H9 (cell line): ENCODE data around the gene PLD1. TPM values are rescaled to one million over a fixed set of nuclear protein-coding genes. Genes with fewer than 3 reads are reported as not detected.

Experiments
- DNase-seq: peaks from one replicate; pipeline ENCODE4 v3.0.0-alpha.2; 2017
- H2AFZ ChIP-seq: one replicate; pipeline ENCODE4 v1.6.1; 2013; ENCODE audit warnings: mild to moderate bottlenecking, low read length, control low read depth, moderate library complexity
- H2AK5ac ChIP-seq: 2 replicates; pipeline ENCODE4 v1.6.1; 2013; ENCODE audit warnings: low read length, control low read depth, mixed read lengths; ENCODE audit not compliant: insufficient read length
- H2BK120ac ChIP-seq: one replicate; pipeline ENCODE4 v1.6.1; 2013; ENCODE audit warnings: low read depth, mild to moderate bottlenecking, low read length, control low read depth, inconsistent platforms; ENCODE audit not compliant: poor library complexity, severe bottlenecking
- H2BK12ac ChIP-seq: 2 replicates; pipeline ENCODE4 v1.6.1; 2013; ENCODE audit warnings: low read length, control low read depth, mixed read lengths, low read depth; ENCODE audit not compliant: insufficient read length
- H2BK15ac ChIP-seq: 2 replicates; pipeline ENCODE4 v1.6.1; 2013; ENCODE audit warnings: low read depth, low read length, control low read depth
- H2BK20ac ChIP-seq: one replicate; pipeline ENCODE4 v1.6.1; 2013; ENCODE audit warnings: low read depth, mild to moderate bottlenecking, low read length, control low read depth, inconsistent platforms; ENCODE audit not compliant: poor library complexity, severe bottlenecking
- H2BK5ac ChIP-seq: 2 replicates; pipeline ENCODE4 v1.6.1; 2013; ENCODE audit warnings: low read length, control low read depth, mixed read lengths; ENCODE audit not compliant: insufficient read length
- H3K14ac ChIP-seq: 2 replicates; pipeline ENCODE4 v1.6.1; 2013; ENCODE audit warnings: low read length, control low read depth; ENCODE audit not compliant: insufficient read depth
- H3K18ac ChIP-seq: 2 replicates; pipeline ENCODE4 v1.6.1; 2013; ENCODE audit warnings: low read depth, mild to moderate bottlenecking, mixed read lengths, low read length, control low read depth; ENCODE audit not compliant: insufficient read length
- H3K23ac ChIP-seq: 2 replicates; pipeline ENCODE4 v1.6.1; 2013; ENCODE audit warnings: low read length, control low read depth, mixed read lengths, low read depth; ENCODE audit not compliant: insufficient read length
- H3K23me2 ChIP-seq: 2 replicates; pipeline ENCODE4 v1.6.1; 2013; ENCODE audit warnings: low read depth, mild to moderate bottlenecking, mixed read lengths, low read length, control low read depth; ENCODE audit not compliant: insufficient read length, poor library complexity, severe bottlenecking
- H3K27ac ChIP-seq: 2 replicates; pipeline ENCODE4 v1.5.1; 2013; ENCODE audit warnings: low read length, control low read depth, mixed read lengths, low read depth; ENCODE audit not compliant: insufficient read length
- H3K27me3 ChIP-seq: 2 replicates; pipeline ENCODE4 v1.6.1; 2013; ENCODE audit warnings: low read length, control low read depth, inconsistent platforms; ENCODE audit not compliant: insufficient read depth
- H3K4ac ChIP-seq: 2 replicates; pipeline ENCODE4 v1.6.1; 2013; ENCODE audit warnings: low read depth, mild to moderate bottlenecking, control low read depth, inconsistent platforms, low read length, moderate library complexity
- H3K4me1 ChIP-seq: 2 replicates; pipeline ENCODE4 v1.6.1; 2013; ENCODE audit warnings: low read length, control low read depth, inconsistent platforms; ENCODE audit not compliant: insufficient read depth
- H3K4me2 ChIP-seq: 2 replicates; pipeline ENCODE4 v1.6.1; 2013; ENCODE audit warnings: low read length, control low read depth, mixed read lengths; ENCODE audit not compliant: insufficient read length, insufficient read depth
- H3K56ac ChIP-seq: 2 replicates; pipeline ENCODE4 v1.6.1; 2013; ENCODE audit warnings: low read depth, mild to moderate bottlenecking, mixed read lengths, low read length, control low read depth; ENCODE audit not compliant: insufficient read length
- H3K79me1 ChIP-seq: 2 replicates; pipeline ENCODE4 v1.6.1; 2013; ENCODE audit warnings: low read depth, mild to moderate bottlenecking, moderate library complexity, low read length, control low read depth, inconsistent platforms; ENCODE audit not compliant: insufficient read depth, poor library complexity, severe bottlenecking
- H3K79me2 ChIP-seq: 2 replicates; pipeline ENCODE4 v1.6.1; 2013; ENCODE audit warnings: low read length, control low read depth, inconsistent platforms; ENCODE audit not compliant: insufficient read depth
- H3K9ac ChIP-seq: 2 replicates; pipeline ENCODE4 v1.6.1; 2013; ENCODE audit warnings: low read length, control low read depth, mixed read lengths; ENCODE audit not compliant: insufficient read length; ENCODE audit errors: extremely low read depth
- H3K9me3 ChIP-seq: one replicate; pipeline ENCODE4 v1.6.1; 2013; ENCODE audit warnings: low read depth, low read length, inconsistent platforms; ENCODE audit not compliant: control insufficient read depth
- H3T11ph ChIP-seq: one replicate; pipeline ENCODE4 v1.6.1; 2013; ENCODE audit warnings: mild to moderate bottlenecking, low read length, control low read depth, inconsistent platforms
- H4K20me1 ChIP-seq: one replicate; pipeline ENCODE4 v1.6.1; 2013; ENCODE audit not compliant: control insufficient read depth, insufficient read length, insufficient read depth
- H4K5ac ChIP-seq: 2 replicates; pipeline ENCODE4 v1.6.1; 2013; ENCODE audit warnings: low read depth, mild to moderate bottlenecking, mixed read lengths, low read length, control low read depth; ENCODE audit not compliant: insufficient read length
- H4K8ac ChIP-seq: replicated peaks from 2 replicates; pipeline ENCODE4 v1.6.1; 2013; ENCODE audit warnings: low read length, control low read depth, mixed read lengths, low read depth; ENCODE audit not compliant: insufficient read length
- H4K91ac ChIP-seq: 2 replicates; pipeline ENCODE4 v1.6.1; 2013; ENCODE audit warnings: low read depth, mild to moderate bottlenecking, moderate library complexity, mixed read lengths, low read length, control low read depth; ENCODE audit not compliant: insufficient read length
- H3K27ac Mint-ChIP-seq, 3 experiments: 2 replicates in 2 of 3; 3 replicates in 1 of 3; pipeline ENCODE4 v1.8.0; 2020 to 2021; ENCODE audit warnings: mixed read lengths in 3 of 3, mild to moderate bottlenecking in 1 of 3, moderate library complexity in 1 of 3
- H3K27me3 Mint-ChIP-seq: 2 replicates; pipeline ENCODE4 v1.8.0; 2021; ENCODE audit warnings: low read depth, mild to moderate bottlenecking, moderate library complexity, mixed read lengths
- H3K36me3 Mint-ChIP-seq, 3 experiments: 2 replicates in 2 of 3; 3 replicates in 1 of 3; pipeline ENCODE4 v1.8.0; 2020 to 2021; ENCODE audit warnings: low read depth in 3 of 3, mixed read lengths in 3 of 3; ENCODE audit not compliant: insufficient read depth in 1 of 3
- H3K4me1 Mint-ChIP-seq, 2 experiments: 2 replicates each; pipeline ENCODE4 v1.8.0; 2020; ENCODE audit warnings: mixed read lengths in 2 of 2
- H3K4me3 Mint-ChIP-seq, 2 experiments: 2 replicates in 1 of 2; 3 replicates in 1 of 2; pipeline ENCODE4 v1.8.0; 2020 to 2021; ENCODE audit warnings: mild to moderate bottlenecking in 2 of 2, mixed read lengths in 2 of 2, moderate library complexity in 1 of 2
- H3K9me3 Mint-ChIP-seq, 2 experiments: 2 replicates in 1 of 2; 3 replicates in 1 of 2; pipeline ENCODE4 v1.8.0; 2020; ENCODE audit warnings: mild to moderate bottlenecking in 2 of 2, mixed read lengths in 2 of 2, moderate library complexity in 1 of 2
- WGBS: extraction: QIAGEN DNeasy Blood & Tissue Kit; methylation state at CpG from one replicate; pipeline ENCODE4 v1.1.7; 2013; ENCODE audit warnings: missing lambda C conversion rate, low lambda C conversion rate, mixed read lengths; ENCODE audit not compliant: insufficient read length; ENCODE audit errors: extremely low coverage; 5-methylcytosine and 5-hydroxymethylcytosine counted together
- total RNA-seq: library from RNA; stranded (reverse); gene quantifications from 2 replicates; pipeline ENCODE4 v1.2.1, GENCODE V29; 2021
- TF ChIP-seq, protein P1 (sequence below): fragments of 200-600 bp; sonication (generic); conservative IDR thresholded peaks from 3 replicates; pipeline ENCODE4 v1.8.0; 2021; ENCODE audit warnings: antibody characterized with exemption, mild to moderate bottlenecking

Gene PLD1
- total RNA-seq, 1 experiment from 2014 or later = 1.8 TPM

DNA sequence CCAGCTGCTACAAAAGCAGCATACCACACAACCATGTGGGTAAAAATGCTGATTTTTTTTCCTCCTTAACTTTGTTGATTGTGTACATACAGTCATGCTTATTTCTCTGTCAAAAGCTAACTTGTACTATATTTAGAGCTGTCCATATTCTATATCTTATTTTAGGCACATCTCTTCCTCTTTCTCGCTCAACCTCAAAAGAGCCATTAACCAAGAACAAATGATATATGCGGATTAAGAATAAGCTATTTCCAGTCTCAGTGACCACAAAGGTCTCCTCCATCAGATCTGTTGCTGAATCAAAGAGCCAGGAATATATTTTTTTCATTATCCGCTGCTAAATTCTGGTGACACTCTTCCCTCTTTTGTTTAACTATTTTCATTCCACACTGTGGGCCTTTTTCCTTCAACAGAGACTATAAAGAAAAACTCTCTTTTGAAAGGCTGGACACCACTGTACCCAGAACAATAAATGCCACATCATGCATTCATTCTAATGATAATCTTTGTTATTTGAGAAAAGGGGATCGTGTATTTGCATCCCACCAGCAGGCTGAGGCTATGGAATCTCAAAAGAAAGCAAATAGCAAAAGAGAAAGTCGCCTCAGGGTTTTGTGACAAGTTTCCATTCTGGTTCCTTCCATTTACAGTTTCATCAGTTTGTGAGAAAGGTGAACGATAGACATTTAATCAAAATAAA is 40.8 kb upstream of the PLD1 start:
- Histone ChIP-seq H2AFZ (no peak overlapping the region), H3K23me2 (no peaks in the 10 kb centered on the region)

More for the DNA sequence above, 40.8 kb upstream of the PLD1 start:
- Histone ChIP-seq H2BK120ac (no peak overlapping the region), H2BK5ac (no peak overlapping the region), H3K18ac (no peak overlapping the region), H3K14ac (no peak overlapping the region), H3T11ph (no peak overlapping the region), H3K4ac (no peak overlapping the region), H2BK12ac (no peak overlapping the region), H3K27ac (no peak overlapping the region), H3K9me3 (peaks cover 7% of the 10 kb centered on the region), H4K8ac (no peak overlapping the region), H3K4me2 (no peak overlapping the region), H4K91ac (no peak overlapping the region), H3K4me1 (no peaks in the 10 kb centered on the region), H2BK20ac (no peak overlapping the region), H3K9ac (no peak overlapping the region), H3K79me1 (no peaks in the 10 kb centered on the region), H4K20me1 (no peaks in the 10 kb centered on the region), H3K27me3 (no peaks in the 10 kb centered on the region), H2AK5ac (no peak overlapping the region), H3K56ac (no peak overlapping the region), H3K23ac (no peak overlapping the region), H2BK15ac (no peak overlapping the region), H4K5ac (no peak overlapping the region), H3K79me2 (no peaks in the 10 kb centered on the region)
- peaks cover 31 to 35% of the 10 kb centered on the region in 2 experiments for H3K9me3 Mint-ChIP-seq
- no peak overlapping the region for H3K4me3 Mint-ChIP-seq
- no peak for DNase-seq
- peaks cover 3% of the 10 kb centered on the region for H3K27me3 Mint-ChIP-seq
- TF ChIP-seq, protein P1, sequence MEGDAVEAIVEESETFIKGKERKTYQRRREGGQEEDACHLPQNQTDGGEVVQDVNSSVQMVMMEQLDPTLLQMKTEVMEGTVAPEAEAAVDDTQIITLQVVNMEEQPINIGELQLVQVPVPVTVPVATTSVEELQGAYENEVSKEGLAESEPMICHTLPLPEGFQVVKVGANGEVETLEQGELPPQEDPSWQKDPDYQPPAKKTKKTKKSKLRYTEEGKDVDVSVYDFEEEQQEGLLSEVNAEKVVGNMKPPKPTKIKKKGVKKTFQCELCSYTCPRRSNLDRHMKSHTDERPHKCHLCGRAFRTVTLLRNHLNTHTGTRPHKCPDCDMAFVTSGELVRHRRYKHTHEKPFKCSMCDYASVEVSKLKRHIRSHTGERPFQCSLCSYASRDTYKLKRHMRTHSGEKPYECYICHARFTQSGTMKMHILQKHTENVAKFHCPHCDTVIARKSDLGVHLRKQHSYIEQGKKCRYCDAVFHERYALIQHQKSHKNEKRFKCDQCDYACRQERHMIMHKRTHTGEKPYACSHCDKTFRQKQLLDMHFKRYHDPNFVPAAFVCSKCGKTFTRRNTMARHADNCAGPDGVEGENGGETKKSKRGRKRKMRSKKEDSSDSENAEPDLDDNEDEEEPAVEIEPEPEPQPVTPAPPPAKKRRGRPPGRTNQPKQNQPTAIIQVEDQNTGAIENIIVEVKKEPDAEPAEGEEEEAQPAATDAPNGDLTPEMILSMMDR = no peak
- H3K4me1 Mint-ChIP-seq = peaks cover 5 to 12% of the 10 kb centered on the region in 2 experiments; a peak in 2 of 4 replicates
- peaks cover 11 to 32% (median 23%) of the 10 kb centered on the region in 3 experiments for H3K36me3 Mint-ChIP-seq
- WGBS = no CpG with 5 or more reads among the region's 6 CpGs
- no peak overlapping the region for H3K27ac Mint-ChIP-seq
